ENCODE results near the gene NRBF2.
"Not testable (repeated sequence)": the region's sequence is repeated elsewhere in the genome, so short reads cannot be mapped to it uniquely, and the experiment has no call there.

Gene NRBF2

GRCh38 chr10:63142136-63142535, 9.0 kb downstream of the NRBF2 start:
- Histone ChIP-seq H3K36me3 (no peaks in the 10 kb centered on the region), H3K27me3 (ENCODE audit: insufficient read depth, low read depth, severe bottlenecking) (no peaks in the 10 kb centered on the region), H3K27ac (no peak overlapping the region), H3K4me3 (ENCODE audit: low read depth, low read length) (no peak overlapping the region), H3K9me3 (ENCODE audit: severe bottlenecking) (no peaks in the 10 kb centered on the region)
- no peak for DNase-seq
- no peak for TF ChIP-seq CTCF (IDR thresholded peaks at IDR 0.05; ENCODE audit: low read depth, low read length)

GRCh38 chr10:63143987-63144386, 10.9 kb downstream of the NRBF2 start:
- H3K36me3 ChIP-seq = no peaks in the 10 kb centered on the region
- no peaks in the 10 kb centered on the region for H3K9me3 ChIP-seq (ENCODE audit: severe bottlenecking)
- no peak overlapping the region for H3K4me3 ChIP-seq (ENCODE audit: low read depth, low read length)
- H3K27ac ChIP-seq = no peak overlapping the region
- no peak for TF ChIP-seq CTCF (IDR thresholded peaks at IDR 0.05; ENCODE audit: low read depth, low read length)
- no peak for DNase-seq
- H3K27me3 ChIP-seq (ENCODE audit: insufficient read depth, low read depth, severe bottlenecking) = no peaks in the 10 kb centered on the region

GRCh38 chr10:63145782-63146181, 12.7 kb downstream of the NRBF2 start:
- Histone ChIP-seq H3K27ac (no peak overlapping the region), H3K4me3 (ENCODE audit: low read depth, low read length) (no peak overlapping the region), H3K36me3 (no peaks in the 10 kb centered on the region), H3K9me3 (ENCODE audit: severe bottlenecking) (no peaks in the 10 kb centered on the region), H3K27me3 (ENCODE audit: insufficient read depth, low read depth, severe bottlenecking) (no peaks in the 10 kb centered on the region)
- DNase-seq = no peak
- TF ChIP-seq CTCF (IDR thresholded peaks at IDR 0.05; ENCODE audit: low read depth, low read length) = no peak

GRCh38 chr10:63146503-63146902, 13.4 kb downstream of the NRBF2 start:
- TF ChIP-seq CTCF (IDR thresholded peaks at IDR 0.05; ENCODE audit: low read depth, low read length) = no peak
- H3K4me3 ChIP-seq (ENCODE audit: low read depth, low read length) = no peak overlapping the region
- no peak overlapping the region for H3K27ac ChIP-seq
- no peak for DNase-seq
- H3K27me3 ChIP-seq (ENCODE audit: insufficient read depth, low read depth, severe bottlenecking) = no peaks in the 10 kb centered on the region
- H3K36me3 ChIP-seq = no peaks in the 10 kb centered on the region
- H3K9me3 ChIP-seq (ENCODE audit: severe bottlenecking) = no peaks in the 10 kb centered on the region

- TF ChIP-seq CTCF (IDR thresholded peaks at IDR 0.05; ENCODE audit: low read depth, low read length) = no peak
- Histone ChIP-seq H3K27ac (no peak overlapping the region), H3K9me3 (ENCODE audit: severe bottlenecking) (no peaks in the 10 kb centered on the region), H3K4me3 (ENCODE audit: low read depth, low read length) (no peak overlapping the region), H3K36me3 (peaks cover 5% of the 10 kb centered on the region; the same call in 1 of the 2 replicates), H3K27me3 (ENCODE audit: insufficient read depth, low read depth, severe bottlenecking) (no peaks in the 10 kb centered on the region)
- no peak for DNase-seq
Measured at GRCh38 chr10:63150745-63151144, 17.6 kb downstream of the NRBF2 start.

GRCh38 chr10:63153868-63154545, 20.9 kb downstream of the NRBF2 start:
- H3K9me3 ChIP-seq (ENCODE audit: severe bottlenecking); H3K27me3 ChIP-seq (ENCODE audit: insufficient read depth, low read depth, severe bottlenecking); H3K27ac ChIP-seq; DNase-seq; H3K4me3 ChIP-seq (ENCODE audit: low read depth, low read length); H3K36me3 ChIP-seq: not testable (repeated sequence)

All from WERI-Rb-1 (cell line).